Measurements from ENCODE around the gene SSBP2.

DNA sequence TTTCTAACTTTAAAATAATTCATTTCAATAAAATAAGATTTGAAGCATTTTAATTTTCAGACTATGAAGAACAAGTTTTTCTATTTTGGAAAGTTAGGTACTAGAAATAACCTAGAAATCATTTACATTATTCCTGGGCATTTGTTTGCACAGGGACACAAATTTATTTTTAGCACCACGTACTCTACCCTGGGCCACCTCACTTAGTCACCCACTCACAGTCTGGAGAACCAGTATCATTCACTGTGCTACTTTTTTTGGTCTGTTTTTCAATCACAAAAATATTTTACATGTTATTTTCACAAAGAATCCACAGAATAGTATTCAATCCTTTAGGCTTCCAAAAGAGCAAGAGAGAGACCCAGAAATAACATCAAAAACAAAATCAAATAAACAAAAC, 228.3 kb downstream of the SSBP2 start:
- no peak for TF ChIP-seq POLR2AphosphoS5 (IDR thresholded peaks at IDR 0.05; ENCODE audit: low read depth, low read length)
- TF ChIP-seq POLR2A (IDR thresholded peaks at IDR 0.05; ENCODE audit: low read depth, low read length), result no peak

Data from GM12892 (cell line).